OCI-LY1 (cell line): ENCODE data around the gene FBXL17.

Experiments
- H2AFZ ChIP-seq: fragments of 200-600 bp; sonication (generic), shearing (Covaris generic); 2 replicates; pipeline ENCODE4 v1.6.0; 2014; ENCODE audit warnings: antibody characterized with exemption, mild to moderate bottlenecking, low read length
- H3F3A ChIP-seq: fragments of 200-600 bp; sonication (generic), shearing (Covaris generic); 2 replicates; pipeline ENCODE4 v1.6.0; 2014; ENCODE audit warnings: mild to moderate bottlenecking, antibody characterized with exemption, low read length, moderate library complexity; ENCODE audit not compliant: insufficient read depth
- H3K27ac ChIP-seq: fragments of 200-600 bp; sonication (generic); 2 replicates; pipeline ENCODE4 v1.5.1; 2014; ENCODE audit warnings: low read length, mixed run types, mild to moderate bottlenecking, low read depth; ENCODE audit not compliant: poor library complexity, severe bottlenecking
- H3K27me3 ChIP-seq: fragments of 200-600 bp; sonication (generic); 2 replicates; pipeline ENCODE4 v1.6.0; 2014; ENCODE audit warnings: antibody characterized with exemption, mild to moderate bottlenecking, low read length, moderate library complexity; ENCODE audit not compliant: insufficient read depth
- H3K36me3 ChIP-seq: fragments of 200-600 bp; sonication (generic); 2 replicates; pipeline ENCODE4 v1.6.1; 2014; ENCODE audit warnings: mild to moderate bottlenecking, antibody characterized with exemption, low read length, moderate library complexity, mixed read lengths; ENCODE audit not compliant: insufficient read depth
- H3K4me1 ChIP-seq: fragments of 200-600 bp; sonication (generic); 2 replicates; pipeline ENCODE4 v1.5.1; 2014; ENCODE audit warnings: mild to moderate bottlenecking, low read length, moderate library complexity; ENCODE audit not compliant: insufficient read depth, severe bottlenecking
- H3K4me2 ChIP-seq: fragments of 200-600 bp; sonication (generic), shearing (Covaris generic); 2 replicates; pipeline ENCODE4 v1.6.1; 2014; ENCODE audit warnings: low read length
- H3K4me3 ChIP-seq: fragments of 200-600 bp; sonication (generic); 2 replicates; pipeline ENCODE4 v1.5.1; 2014; ENCODE audit warnings: low read length, low read depth, mild to moderate bottlenecking, mixed read lengths; ENCODE audit not compliant: poor library complexity, severe bottlenecking
- H3K79me2 ChIP-seq: fragments of 200-600 bp; shearing (Covaris generic); 2 replicates; pipeline ENCODE4 v1.6.1; 2016; ENCODE audit warnings: mixed run types, low read length, mixed read lengths; ENCODE audit not compliant: insufficient read depth
- H3K9ac ChIP-seq: fragments of 200-600 bp; sonication (generic), shearing (Covaris generic); 2 replicates; pipeline ENCODE4 v1.6.1; 2014; ENCODE audit warnings: mild to moderate bottlenecking, low read length, mixed read lengths
- H3K9me2 ChIP-seq: fragments of 200-600 bp; sonication (generic), shearing (Covaris generic); 2 replicates; pipeline ENCODE4 v1.6.1; 2014; ENCODE audit warnings: low read depth, mild to moderate bottlenecking, low read length, mixed read lengths
- H3K9me3 ChIP-seq: fragments of 200-600 bp; shearing (Covaris generic); 2 replicates; pipeline ENCODE4 v1.6.1; 2014; ENCODE audit warnings: low read length, mixed read lengths
- H4K20me1 ChIP-seq: fragments of 200-600 bp; sonication (generic), shearing (Covaris generic); 2 replicates; pipeline ENCODE4 v1.6.0; 2016; ENCODE audit warnings: mild to moderate bottlenecking, low read length; ENCODE audit not compliant: insufficient read depth
- CTCF ChIP-seq: fragments of 200-600 bp; sonication (generic), shearing (Covaris generic); IDR thresholded peaks from 2 replicates; pipeline ENCODE4 v1.5.1; 2017; ENCODE audit warnings: mild to moderate bottlenecking, antibody characterized with exemption, low read length, moderate library complexity, mixed read lengths
- EZH2 ChIP-seq: fragments of 200-600 bp; sonication (generic), shearing (Covaris generic); IDR thresholded peaks from 2 replicates; pipeline ENCODE4 v1.8.0; 2017; ENCODE audit warnings: borderline replicate concordance, mixed run types, mild to moderate bottlenecking, antibody characterized with exemption, low read length, moderate library complexity, mixed read lengths

The FBXL17 gene

GRCh38 chr5:108093186-108093585 is 288.7 kb downstream of the FBXL17 start:
- Histone ChIP-seq H3K4me3 (no peak overlapping the region), H3K4me1 (no peaks in the 10 kb centered on the region), H2AFZ (no peak overlapping the region), H3K36me3 (no peaks in the 10 kb centered on the region), H3K9ac (no peak overlapping the region), H3F3A (no peaks in the 10 kb centered on the region), H3K79me2 (no peaks in the 10 kb centered on the region), H3K27me3 (no peaks in the 10 kb centered on the region), H3K4me2 (no peak overlapping the region), H3K9me3 (no peaks in the 10 kb centered on the region), H4K20me1 (no peaks in the 10 kb centered on the region), H3K27ac (no peak overlapping the region), H3K9me2 (no peaks in the 10 kb centered on the region)
- TF ChIP-seq EZH2 (no peak), CTCF (peak; percentile 57)

GRCh38 chr5:108090946-108091345 is 291.0 kb downstream of the FBXL17 start:
- Histone ChIP-seq H4K20me1 (no peaks in the 10 kb centered on the region), H3K9me2 (no peaks in the 10 kb centered on the region), H3K79me2 (no peaks in the 10 kb centered on the region), H3K27me3 (no peaks in the 10 kb centered on the region), H3K27ac (no peak overlapping the region), H3K4me2 (no peak overlapping the region), H2AFZ (no peak overlapping the region), H3K4me3 (no peak overlapping the region), H3K9ac (no peak overlapping the region), H3K36me3 (no peaks in the 10 kb centered on the region), H3K4me1 (no peaks in the 10 kb centered on the region), H3K9me3 (no peaks in the 10 kb centered on the region), H3F3A (no peaks in the 10 kb centered on the region)
- TF ChIP-seq EZH2 (no peak), CTCF (no peak)

- Histone ChIP-seq H3K9me3 (no peaks in the 10 kb centered on the region), H3K4me2 (no peak overlapping the region), H3K27me3 (no peaks in the 10 kb centered on the region), H3K9me2 (no peaks in the 10 kb centered on the region), H3K4me1 (no peaks in the 10 kb centered on the region), H3K79me2 (no peaks in the 10 kb centered on the region), H3K4me3 (no peak overlapping the region), H3F3A (no peaks in the 10 kb centered on the region), H3K36me3 (no peaks in the 10 kb centered on the region), H4K20me1 (no peaks in the 10 kb centered on the region), H3K9ac (no peak overlapping the region), H2AFZ (no peak overlapping the region), H3K27ac (no peak overlapping the region)
- TF ChIP-seq CTCF (no peak), EZH2 (no peak)
These were observed 297.8 kb downstream of the FBXL17 start for GRCh38 chr5:108084105-108084504.
